Stimulated activated CD4-positive, alpha-beta T cell treated with anti-CD3 and anti-CD28 coated beads, Interleukin-4, amount 100 ng/mL, for 4 hours (primary cell): ENCODE results near the gene ARPC5L.
A peak's percentile ranks its signal among the peaks of the same experiment; 100 is the strongest.

ENCODE experiments used
- DNase-seq, 2 experiments: peaks; one replicate each; pipeline ENCODE4 v3.0.0-alpha.2; 2020

Gene ARPC5L

DNA sequence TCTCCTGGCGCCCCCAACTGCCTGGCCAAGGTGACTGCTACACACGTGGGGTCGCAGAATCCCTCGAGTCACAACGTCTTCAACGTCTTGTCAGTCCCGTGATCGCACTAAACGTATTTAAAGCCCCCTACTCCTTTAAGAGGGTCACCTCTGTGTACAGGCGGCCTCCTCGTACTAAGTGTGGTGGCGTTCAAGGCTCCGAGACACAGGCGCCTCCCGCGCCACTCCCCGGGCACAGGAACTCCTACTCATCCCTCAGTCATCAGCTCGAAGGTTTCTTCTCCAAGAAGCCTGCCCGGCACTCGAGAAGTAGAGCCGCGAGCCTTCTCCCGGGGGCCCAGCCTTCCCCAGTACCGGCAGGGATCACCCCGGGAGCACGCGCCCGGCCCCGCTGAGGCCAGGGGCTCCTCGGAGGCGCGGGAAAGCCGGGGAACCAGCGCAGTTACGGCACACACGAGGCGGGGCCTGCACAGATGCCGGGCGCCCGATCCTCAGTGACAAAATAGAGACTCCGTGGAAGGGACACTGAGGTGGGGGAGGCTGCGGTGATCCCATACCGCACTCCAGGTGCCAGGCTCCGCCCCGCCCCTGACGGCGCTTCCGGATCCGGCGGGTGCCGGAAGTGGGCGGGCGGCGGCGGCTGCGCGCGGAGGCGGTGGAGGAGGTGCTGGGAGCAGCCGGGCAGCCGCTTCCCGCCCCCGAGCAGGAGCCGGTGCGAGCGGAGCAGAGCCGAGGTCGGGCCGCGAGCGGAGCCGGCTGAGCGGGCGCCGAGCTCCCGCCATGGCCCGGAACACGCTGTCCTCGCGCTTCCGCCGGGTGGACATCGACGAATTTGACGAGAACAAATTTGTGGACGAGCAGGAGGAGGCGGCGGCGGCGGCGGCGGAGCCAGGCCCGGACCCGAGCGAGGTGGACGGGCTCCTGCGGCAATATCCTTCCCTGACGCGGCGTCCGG lies 6.9 kb downstream of the ARPC5L start:
- DNase-seq: peak; percentile 93 to 94

DNA sequence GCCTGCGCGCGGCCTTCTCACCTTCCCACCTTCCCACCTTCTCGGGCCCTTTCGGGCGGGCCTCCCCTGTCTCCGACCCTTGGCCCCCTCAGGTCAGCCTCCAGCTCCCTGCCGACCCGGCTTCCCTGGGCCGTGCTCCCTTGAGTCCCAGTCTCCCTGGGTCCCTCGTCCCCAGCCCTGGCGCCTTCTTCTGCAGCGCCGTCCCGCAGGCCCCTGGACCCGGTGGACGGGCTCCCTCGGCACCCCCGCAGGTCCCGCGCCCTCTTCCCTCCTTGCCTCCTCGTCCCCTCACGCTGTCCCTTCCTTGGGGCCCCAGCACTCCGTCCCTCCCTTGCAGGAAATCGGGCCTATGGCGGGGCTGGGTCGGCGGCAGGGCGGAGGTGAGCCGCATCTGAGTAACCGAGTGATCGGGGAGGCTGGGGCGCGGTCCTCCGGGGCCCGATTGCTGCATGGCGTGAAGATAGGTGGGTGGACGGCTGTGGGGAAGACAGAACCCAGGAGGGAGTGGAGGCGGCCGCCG lies 7.6 kb downstream of the ARPC5L start:
- DNase-seq: peak; percentile 47 to 58

DNA sequence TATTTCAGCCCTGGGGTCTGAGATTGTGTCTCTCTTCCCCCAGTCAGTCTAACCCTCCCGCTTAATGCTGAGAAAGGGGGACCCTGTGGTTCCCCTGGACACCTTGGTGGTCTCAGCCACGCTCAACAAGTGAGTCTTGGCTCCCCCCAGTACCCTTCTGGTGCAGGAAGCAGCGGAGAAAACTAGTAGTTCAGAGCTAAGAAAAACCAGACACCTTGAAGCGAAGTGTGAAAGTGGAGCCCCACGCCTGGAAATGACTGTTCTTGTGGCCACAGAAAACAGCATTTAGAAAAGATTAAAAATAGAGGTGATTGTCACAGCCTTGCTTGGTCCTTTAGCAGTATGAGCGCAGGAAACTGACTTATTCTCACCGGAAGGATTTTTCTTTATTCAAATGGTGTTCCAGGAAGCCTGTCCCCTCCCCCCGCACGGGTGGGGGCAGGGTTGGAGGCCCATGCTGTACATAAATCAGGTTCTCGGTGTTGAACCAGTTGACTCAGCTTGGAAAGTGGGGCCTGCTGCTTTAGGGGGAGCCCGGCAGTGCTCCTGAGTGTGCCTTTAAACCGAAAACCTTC lies 8.1 kb downstream of the ARPC5L start:
- peak; percentile 88 to 89 for DNase-seq

DNA sequence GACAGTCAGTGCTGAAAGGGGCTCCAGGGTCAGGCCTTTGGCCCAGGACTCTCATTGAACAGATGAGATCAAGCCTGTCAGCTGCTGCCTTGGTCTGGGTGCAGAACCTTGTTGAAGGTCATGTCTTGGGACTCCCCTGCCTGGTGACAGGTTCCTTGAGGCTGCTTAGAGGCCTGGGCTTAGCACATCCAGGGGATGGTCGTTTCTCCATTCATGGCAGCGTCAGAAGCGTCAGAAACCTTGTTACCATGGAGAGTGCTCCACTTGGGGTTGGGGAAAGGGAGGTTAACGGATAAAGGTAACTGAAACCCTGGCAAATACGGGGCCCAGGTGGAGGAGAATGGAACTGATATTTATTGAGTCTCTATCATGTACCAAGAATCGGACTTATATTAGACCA lies 8.8 kb downstream of the ARPC5L start:
- DNase-seq: no peak

DNA sequence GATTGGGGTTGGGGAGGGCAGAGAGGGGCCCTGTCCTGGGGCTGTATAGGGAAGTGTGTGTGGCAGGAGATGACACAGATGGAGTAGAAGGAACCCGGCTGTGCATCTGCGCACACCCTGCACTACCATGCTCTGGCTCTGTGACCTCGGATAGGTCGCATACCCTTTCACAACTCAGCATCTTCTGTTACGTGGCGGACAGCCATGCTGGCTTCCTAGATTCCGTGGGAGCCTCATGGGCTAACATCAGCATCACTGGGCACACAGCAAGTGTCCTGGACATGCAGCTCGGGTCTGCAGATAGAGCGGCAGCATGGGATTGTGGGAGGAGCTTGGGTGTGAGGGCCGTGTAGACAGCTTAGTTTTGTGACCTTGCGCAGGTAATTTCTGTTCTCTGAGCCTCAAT lies 9.2 kb downstream of the ARPC5L start:
- no peak for DNase-seq

DNA sequence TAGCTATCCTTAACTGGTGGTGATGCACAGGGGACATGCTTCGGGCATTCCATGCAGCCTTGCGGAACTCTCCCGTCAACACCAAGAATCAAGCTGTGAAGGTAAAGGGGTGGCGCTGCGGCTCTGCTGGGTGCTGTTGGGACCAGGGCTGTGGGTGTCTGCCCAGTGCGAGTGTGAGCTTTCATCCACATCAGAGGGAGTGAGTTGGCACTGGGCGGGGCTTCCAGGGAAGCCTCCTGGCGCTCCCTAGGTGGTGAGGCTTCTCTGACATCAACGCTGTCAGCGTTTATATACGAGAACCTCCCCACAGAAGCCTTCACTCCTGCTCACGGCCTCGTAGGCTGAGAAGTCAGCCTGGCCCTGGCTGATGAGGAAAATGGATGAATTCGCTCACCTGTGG lies 11.7 kb downstream of the ARPC5L start:
- DNase-seq: no peak

DNA sequence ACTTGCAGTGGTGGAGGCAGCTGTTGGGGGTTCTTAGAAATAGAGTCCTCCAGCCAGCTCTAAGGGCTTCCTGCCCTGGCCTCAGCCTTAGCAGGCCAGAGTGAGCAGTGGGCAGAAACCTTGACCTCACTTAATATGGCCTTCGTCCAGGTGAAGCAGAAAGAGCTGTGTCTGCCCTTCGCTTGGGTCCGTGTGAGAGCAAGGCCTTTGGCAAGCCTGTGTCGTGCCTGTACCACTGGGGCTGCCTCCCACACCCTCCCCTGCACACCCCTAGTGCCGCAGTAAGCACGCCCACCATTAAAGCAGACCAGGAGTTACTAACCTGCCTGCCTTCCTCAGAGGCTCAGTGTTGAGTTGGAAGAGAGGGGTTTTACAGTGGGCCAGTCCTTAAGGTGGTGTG lies 13.6 kb downstream of the ARPC5L start:
- DNase-seq: no peak

DNA sequence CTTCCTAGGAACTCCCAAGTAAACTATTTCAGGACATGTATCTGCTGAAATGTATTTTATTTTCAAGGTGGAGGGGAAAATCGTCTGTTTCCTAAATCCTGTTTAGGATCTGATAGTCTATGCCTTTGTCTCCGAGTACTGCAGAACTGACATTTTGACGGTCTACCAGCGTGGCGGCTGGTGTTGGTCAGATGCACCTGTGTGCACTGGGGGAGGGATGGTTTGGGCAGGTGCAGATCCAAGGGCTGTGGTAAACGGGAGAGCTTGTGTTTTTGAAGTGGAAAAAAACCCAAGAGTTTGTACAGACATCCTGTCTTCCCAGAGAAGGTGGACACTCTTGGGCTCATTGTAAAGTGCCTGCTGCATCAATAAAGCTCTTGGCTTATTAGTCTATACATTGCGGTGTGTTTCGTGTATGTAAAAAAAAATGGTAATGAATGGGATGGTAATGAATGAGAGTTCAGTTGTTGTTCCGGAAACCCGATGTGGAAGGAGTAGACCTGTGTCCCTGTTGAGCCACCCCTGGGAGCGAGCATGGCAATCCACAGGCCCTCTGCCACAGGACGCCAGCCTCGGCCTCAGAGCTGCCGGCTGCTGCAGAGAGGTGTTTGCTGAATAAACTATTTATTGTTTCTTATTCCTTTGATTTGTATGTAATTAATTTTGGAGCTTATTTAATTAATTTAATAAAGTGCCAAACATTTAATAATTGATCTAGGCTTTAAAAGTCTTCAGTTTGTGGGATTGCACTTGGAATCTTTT lies 15.3 kb downstream of the ARPC5L start:
- no peak for DNase-seq

DNA sequence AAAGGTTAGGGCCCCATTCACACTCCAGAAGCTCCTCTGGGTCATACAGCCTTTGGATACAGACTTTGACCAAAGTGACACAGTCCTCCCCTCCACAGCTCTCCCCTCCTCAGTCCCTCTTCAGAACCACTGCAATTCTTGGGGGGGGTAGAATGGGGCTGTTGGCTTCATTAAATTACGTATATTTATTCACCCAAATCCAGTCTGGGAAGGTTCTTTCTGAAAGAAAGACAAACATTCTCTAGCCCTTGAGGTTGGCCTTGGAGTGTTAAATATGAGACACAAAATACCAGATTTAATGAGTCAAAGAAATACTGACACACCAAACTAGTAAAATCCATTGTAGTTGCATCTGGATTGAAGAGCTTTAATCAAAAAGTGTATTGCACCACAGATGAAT lies 16.1 kb downstream of the ARPC5L start:
- DNase-seq: no peak

DNA sequence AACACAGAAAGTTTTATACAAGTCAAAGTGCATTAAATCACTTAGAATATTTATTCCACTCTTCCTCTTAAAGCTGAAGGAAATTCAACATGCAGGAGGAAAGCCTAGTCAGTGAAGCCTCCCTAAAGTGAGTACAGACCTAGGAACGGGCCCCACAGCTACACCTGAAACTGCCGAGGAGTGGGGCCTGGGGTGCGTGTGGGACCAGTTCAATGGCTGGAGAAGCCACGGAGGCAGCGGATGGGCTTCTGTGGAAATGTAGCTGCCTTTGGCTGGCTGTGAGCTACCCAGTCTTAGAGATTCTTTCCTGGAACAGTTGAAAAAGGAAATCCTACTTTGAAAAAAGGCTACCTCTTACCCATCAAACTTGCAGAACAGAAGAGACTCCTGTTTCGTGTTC lies 16.6 kb downstream of the ARPC5L start:
- no peak for DNase-seq

DNA sequence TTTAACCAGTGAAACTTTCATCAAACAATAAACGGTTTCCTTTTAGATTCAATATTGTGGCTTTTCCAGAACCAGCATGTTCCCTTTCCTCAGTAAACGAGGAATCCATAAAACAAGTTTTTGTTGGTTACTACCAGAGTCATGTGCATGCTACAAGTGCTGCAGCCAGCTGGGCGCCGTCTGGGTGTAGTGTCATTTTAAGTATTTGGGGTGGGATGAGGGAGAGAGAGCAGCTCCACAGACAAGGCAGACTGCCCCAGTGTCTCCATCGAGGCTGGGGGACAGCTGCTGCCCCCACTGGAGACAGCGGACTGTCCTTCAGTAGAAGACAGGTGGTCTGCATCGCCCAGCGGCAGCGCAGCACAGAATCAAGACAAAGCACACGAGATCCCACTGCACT lies 17.3 kb downstream of the ARPC5L start:
- DNase-seq: no peak

DNA sequence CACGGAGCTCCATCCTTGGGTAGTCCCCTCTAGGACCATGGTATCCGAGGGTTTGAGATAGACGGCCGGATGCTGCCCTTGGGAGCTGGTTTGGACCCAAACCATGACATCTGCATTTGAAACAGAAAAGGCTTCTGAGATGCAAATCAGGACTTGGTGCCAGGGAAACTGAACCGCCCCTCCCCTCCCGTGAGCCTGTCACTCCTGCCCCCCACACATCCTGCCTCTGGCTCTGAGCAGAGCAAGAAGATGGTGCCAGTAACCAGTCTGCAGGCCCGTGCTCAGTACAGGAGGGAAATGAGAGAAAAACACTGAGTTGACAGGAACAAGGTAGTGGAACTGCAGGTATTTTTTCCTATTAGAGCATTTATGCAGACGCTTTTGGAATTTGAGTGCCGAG lies 18.6 kb downstream of the ARPC5L start:
- DNase-seq: no peak

DNA sequence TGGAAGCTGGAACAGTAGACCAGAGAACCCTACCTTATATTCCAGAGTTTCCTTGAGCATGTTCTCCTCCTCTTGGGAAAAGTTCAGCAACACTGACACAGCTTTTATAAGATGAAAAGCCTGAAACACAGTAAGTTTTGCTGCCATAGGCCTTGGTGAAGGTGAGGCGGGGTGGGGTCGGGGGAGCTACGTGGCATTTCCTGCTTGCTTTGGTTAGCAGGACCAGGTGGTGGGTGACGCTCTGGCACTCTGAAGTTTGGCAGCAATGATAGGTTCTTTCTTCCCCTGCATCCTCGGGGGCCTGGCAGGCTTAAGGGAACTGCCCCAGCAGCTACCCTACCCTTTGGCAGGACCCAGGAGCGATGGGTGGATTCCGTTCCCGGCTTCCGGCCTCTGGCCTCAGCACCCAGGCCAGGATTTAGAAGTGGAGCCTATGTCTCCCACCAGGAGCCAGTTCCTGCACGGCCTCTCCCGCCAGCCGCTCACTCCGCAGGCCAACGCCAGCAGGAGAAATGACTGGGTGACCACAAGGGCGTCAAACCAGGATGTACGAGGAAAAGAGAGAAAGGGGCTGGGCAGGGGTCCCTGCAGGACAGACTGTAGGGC lies 19.3 kb downstream of the ARPC5L start:
- no peak for DNase-seq

DNA sequence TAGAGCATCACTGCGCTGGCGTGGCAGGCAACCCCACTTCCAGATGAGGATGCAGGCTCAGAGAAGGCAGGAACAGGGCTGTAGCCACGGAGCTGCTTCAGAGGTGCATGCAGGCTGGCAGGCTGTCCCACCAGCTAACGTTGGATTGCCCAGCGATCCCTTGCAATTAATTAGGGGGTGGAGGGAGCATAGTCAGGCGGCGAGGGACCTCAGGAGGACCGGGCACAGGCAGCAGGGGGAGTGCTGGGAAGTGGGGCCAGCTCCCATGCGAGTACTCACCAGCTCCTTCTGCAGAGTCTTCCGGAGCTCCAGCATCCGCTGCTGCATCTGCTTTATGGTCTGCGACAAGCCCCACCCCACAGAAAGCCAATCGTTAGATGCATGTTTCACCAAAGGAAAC lies 20.3 kb downstream of the ARPC5L start:
- no peak for DNase-seq

DNA sequence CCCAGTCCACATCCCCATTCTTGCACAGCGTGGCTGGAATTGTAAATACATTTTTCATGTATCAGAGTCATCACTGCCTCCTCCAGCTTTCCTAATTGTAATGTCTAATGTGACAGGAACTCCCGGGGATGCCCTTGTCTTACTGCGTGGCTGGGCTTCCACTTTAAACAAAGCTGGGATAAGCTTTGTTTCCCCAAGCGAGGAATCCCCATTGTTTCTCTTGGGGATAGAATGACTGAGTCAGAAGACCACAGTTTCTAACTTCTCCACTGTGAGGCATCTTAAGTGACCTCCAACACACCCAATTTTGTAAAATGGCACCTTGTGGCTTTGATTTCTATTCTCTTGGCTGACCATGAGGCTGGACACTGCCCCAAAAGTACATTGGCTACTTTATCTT lies 22.4 kb downstream of the ARPC5L start:
- DNase-seq: no peak

DNA sequence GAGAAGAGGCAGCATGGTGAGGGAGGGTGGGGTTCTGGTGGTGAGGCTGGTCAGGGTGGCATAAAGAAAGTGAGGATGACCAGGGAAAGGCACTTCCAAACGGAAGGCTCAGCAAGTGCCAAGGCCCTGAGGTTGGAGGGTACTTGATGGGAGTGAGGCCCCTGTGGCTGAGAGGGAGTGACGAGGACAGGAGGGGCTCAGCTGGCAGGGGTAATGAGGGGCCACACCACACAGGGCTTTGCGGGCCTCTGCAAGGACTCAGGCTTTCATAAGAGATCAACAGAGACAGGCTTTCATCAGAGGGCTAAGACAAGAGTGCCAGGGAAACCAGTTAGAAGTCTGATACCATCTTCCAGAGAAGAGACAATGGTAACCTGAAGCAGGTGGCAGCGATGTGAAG lies 23.6 kb downstream of the ARPC5L start:
- no peak for DNase-seq

DNA sequence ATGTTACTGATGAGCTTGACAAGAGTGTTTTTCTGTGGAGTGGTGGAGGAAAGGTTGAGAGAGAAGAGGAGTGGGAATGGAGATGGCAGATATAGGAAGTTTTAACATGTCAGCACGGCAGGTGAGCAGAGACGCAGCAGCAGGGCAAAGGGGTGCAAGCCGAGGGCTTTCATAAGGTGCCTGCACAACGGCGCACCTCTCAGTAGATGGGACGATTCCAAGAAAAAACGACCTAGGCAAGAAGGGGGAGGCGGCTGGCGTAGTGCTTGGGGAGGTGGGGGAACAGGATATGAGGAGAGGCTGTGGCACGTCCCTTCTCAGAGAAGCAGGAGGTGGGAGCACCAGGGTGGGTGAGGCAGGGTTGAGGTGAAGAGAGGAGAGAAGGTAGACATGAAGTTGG lies 24.5 kb downstream of the ARPC5L start:
- DNase-seq: no peak

DNA sequence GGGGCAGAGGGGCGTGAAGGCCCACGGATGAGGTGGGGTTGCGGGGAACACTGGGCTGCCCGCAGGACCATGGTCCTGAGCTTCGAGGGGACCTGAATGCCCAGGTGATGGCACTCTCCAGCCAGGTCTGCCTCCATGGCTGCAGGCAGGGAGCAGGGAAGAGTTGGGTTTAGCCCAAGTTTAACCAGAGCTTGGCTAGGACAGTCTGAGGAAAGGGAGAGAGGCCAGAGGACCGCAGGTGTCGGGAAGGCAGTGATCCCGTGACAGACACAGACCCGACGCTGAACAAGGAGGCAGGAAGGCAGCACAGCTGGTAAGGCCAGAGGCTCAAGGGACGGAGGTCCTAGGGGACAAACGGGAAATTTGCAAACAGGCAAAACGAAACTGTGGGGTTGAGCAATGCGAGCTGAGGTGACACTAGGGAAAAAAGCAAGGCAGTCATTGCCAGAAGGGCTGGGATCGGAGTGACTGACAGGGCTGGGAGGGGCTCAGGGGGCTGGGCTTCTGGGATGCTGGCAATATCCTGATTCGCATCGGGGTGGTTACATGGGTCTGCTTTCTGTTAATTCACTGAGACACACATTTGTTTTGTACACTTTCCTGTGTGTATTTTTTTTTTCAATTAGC lies 25.0 kb downstream of the ARPC5L start:
- DNase-seq: no peak

DNA sequence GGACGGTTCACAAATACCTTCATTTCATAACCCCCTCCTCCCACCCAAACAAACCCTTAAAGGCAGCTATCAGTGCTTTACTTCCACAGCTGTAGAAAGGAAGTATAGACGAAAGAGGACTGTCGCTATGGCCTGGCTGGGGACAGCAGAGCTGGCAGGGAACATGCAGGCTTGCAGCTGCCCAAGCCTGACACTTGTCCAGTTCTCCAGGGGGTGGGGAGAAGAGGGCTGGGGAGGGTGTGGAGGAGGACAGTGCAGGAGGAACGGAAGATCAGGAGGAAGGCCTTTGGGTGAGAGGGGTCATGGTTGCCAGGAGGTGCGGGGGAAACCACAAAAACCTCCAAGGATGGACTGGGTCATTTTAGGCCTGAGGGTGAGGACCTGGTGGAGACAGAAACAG lies 25.9 kb downstream of the ARPC5L start:
- DNase-seq: no peak

DNA sequence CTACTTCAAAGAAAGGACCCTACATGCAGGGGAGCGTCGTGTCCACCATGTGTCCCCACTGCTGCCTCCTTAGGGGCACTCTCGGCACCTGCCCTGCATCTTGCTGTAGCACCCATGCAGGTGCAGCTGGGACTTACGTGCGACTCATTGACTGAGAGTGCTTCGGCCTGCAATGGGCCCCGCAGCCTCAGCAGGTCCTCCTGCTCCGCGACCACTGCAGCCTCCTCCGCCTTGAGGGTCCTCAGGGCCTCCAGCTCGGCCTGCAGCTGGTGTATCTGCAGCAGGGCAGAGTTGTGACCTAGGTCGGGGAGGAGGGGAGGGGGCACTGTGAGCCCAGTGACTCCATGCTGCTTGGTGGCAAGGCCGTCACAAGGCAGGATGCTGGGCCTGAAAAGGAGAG lies 27.1 kb downstream of the ARPC5L start:
- DNase-seq: no peak

DNA sequence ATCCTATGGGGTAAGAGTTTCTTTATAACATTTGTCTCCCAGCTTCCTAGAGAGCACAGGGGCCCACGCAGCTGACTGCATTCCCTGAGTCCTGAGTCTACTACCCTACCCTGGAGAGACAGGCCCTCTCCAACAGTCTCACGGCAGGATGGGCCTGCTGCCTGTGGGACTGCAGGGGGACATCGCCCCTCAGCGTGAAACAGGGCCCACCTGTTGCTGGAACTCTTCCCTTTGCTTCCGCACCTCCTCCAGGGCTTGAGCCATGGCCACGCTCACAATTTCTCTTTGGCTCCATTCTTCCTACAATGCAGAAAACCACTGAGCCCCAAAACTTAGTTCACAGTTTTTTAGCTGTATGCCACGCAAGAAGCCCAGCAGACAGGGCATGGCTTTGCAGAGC lies 28.2 kb downstream of the ARPC5L start:
- no peak for DNase-seq

DNA sequence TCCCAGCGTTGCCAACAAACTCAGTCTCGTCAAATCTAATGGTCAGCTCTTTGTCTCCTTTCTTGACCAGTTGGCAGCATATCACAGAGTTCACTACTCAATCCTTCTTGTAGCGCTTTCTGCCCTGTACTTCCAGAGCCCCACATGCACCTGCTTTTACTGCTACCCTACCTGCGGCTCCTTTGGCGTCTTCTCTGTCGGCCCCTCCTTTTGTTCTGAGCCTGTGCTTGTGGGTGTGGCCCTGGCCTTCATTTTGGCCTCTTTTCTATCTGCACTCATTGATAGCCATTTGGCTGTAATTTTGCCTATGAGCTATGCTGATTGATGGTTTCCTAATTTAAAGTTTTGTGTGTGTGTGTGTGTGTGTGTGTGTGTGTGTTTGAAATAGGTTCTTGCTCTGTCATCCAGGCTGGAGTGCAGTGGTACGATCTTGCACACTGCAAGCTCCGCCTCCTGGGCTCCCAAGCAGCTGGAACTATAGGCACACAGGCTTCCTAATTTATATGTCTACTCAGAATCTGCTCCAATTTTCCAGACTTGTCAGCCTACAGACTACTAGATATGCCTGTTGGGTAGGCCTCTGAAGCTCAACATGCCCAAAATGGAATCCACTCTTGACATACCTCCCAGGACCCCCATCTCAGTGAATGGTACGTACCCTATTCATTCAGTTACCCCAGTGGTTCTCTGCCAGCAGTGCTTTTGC lies 32.3 kb downstream of the ARPC5L start:
- no peak for DNase-seq
